SK-N-SH treated with all-trans-retinoic acid at 6 μM for 48 hours (cell line): ENCODE results near the gene CAB39L.

Source experiments
- ATAC-seq: fragments of 200-7000 bp; cut with Tn5 transposase; 3 replicates; pipeline ENCODE4 v1.9.1; 2020; ENCODE audit warnings: mild to moderate bottlenecking, moderate library complexity
- ARNTL ChIP-seq: fragments of 450-650 bp; formaldehyde crosslinking; IDR thresholded peaks from 2 replicates; pipeline ENCODE4 v1.5.0; 2020; ENCODE audit warnings: low read depth, mild to moderate bottlenecking, moderate library complexity, borderline replicate concordance
- BACH2 ChIP-seq: fragments of 250-450 bp; sonication (Bioruptor Pico); IDR thresholded peaks from 2 replicates; pipeline ENCODE4 v1.9.0; 2021; ENCODE audit warnings: mild to moderate bottlenecking, borderline replicate concordance
- CREB5 ChIP-seq: fragments of 250-450 bp; sonication (Bioruptor Pico); IDR thresholded peaks from 2 replicates; pipeline ENCODE4 v1.5.1; 2020; ENCODE audit warnings: low read depth, mild to moderate bottlenecking, moderate library complexity
- CSDC2 ChIP-seq: fragments of 250-450 bp; sonication (Bioruptor Pico); IDR thresholded peaks from 2 replicates; pipeline ENCODE4 v1.5.0; 2020; ENCODE audit warnings: mild to moderate bottlenecking, moderate library complexity
- CSRNP3 ChIP-seq: fragments of 250-450 bp; sonication (Bioruptor Pico); IDR thresholded peaks from 2 replicates; pipeline ENCODE4 v1.5.1; 2021; ENCODE audit warnings: mild to moderate bottlenecking, moderate library complexity
- ESRRG ChIP-seq: fragments of 250-450 bp; sonication (Bioruptor Pico); IDR thresholded peaks from 2 replicates; pipeline ENCODE4 v1.6.1; 2021; ENCODE audit warnings: mild to moderate bottlenecking
- GLIS3 ChIP-seq: fragments of 250-450 bp; sonication (Bioruptor Pico); IDR thresholded peaks from 2 replicates; pipeline ENCODE4 v1.5.0; 2020; ENCODE audit warnings: mild to moderate bottlenecking, moderate library complexity
- ISL1 ChIP-seq: fragments of 250-450 bp; sonication (Bioruptor Pico); IDR thresholded peaks from 2 replicates; pipeline ENCODE4 v2.1.2; 2022; ENCODE audit warnings: mild to moderate bottlenecking, moderate library complexity
- OSR1 ChIP-seq: fragments of 250-450 bp; sonication (Bioruptor Pico); IDR thresholded peaks from 2 replicates; pipeline ENCODE4 v1.8.0; 2022; ENCODE audit warnings: moderate library complexity, mild to moderate bottlenecking, inconsistent platforms
- PPARA ChIP-seq: fragments of 250-450 bp; sonication (Bioruptor Pico); IDR thresholded peaks from 2 replicates; pipeline ENCODE4 v1.5.0; 2020; ENCODE audit warnings: mild to moderate bottlenecking, borderline replicate concordance
- RARB ChIP-seq: fragments of 250-450 bp; sonication (Bioruptor Pico); IDR thresholded peaks from 2 replicates; pipeline ENCODE4 v1.8.0; 2021; ENCODE audit warnings: mild to moderate bottlenecking, moderate library complexity
- SNAI2 ChIP-seq: fragments of 250-450 bp; sonication (Bioruptor Pico); IDR thresholded peaks from 2 replicates; pipeline ENCODE4 v1.5.0; 2020; ENCODE audit warnings: mild to moderate bottlenecking, moderate library complexity
- TOX ChIP-seq: fragments of 250-450 bp; sonication (Bioruptor Pico); IDR thresholded peaks from 2 replicates; pipeline ENCODE4 v1.8.0; 2021; ENCODE audit warnings: mild to moderate bottlenecking, moderate library complexity, borderline replicate concordance
- ZC3H10 ChIP-seq: fragments of 250-450 bp; sonication (Bioruptor Pico); IDR thresholded peaks from 2 replicates; pipeline ENCODE4 v1.5.1; 2021; ENCODE audit warnings: mild to moderate bottlenecking, moderate library complexity
- ZFP3 ChIP-seq: fragments of 250-450 bp; sonication (Bioruptor Pico); IDR thresholded peaks from 2 replicates; pipeline ENCODE4 v1.5.0; 2020; ENCODE audit warnings: mild to moderate bottlenecking, moderate library complexity
- ZFP30 ChIP-seq: fragments of 450-650 bp; formaldehyde crosslinking; IDR thresholded peaks from 2 replicates; pipeline ENCODE4 v1.5.0; 2022; ENCODE audit warnings: mild to moderate bottlenecking, moderate library complexity
- ZNF565 ChIP-seq: fragments of 450-650 bp; formaldehyde crosslinking; conservative IDR thresholded peaks from 2 replicates; pipeline ENCODE4 v1.5.0; 2020; ENCODE audit warnings: low read depth, mild to moderate bottlenecking, moderate library complexity
- ZNF70 ChIP-seq: fragments of 450-650 bp; formaldehyde crosslinking; IDR thresholded peaks from 2 replicates; pipeline ENCODE4 v1.5.0; 2020; ENCODE audit warnings: mild to moderate bottlenecking, moderate library complexity
- ZNF8 ChIP-seq: fragments of 450-650 bp; formaldehyde crosslinking; IDR thresholded peaks from 2 replicates; pipeline ENCODE4 v1.5.0; 2020; ENCODE audit warnings: mild to moderate bottlenecking, moderate library complexity
- TF ChIP-seq, protein P1 (sequence below): fragments of 250-450 bp; sonication (Bioruptor Pico); IDR thresholded peaks from 2 replicates; pipeline ENCODE4 v1.8.0; 2021; ENCODE audit warnings: low read depth, mild to moderate bottlenecking, moderate library complexity, borderline replicate concordance
- TF ChIP-seq, protein P2 (sequence below): fragments of 250-450 bp; sonication (Bioruptor Pico); IDR thresholded peaks from 2 replicates; pipeline ENCODE4 v1.5.0; 2020; ENCODE audit warnings: mild to moderate bottlenecking, moderate library complexity

CAB39L gene

GRCh38 chr13:49343255-49343654, 100.6 kb downstream of the CAB39L start:
- TF ChIP-seq ZNF565 (CRISPR knock-in tag) (no peak), CSDC2 (CRISPR knock-in tag) (no peak), PPARA (CRISPR knock-in tag) (no peak), TOX (no peak), SNAI2 (CRISPR knock-in tag) (no peak), ZNF70 (CRISPR knock-in tag) (no peak), ESRRG (CRISPR knock-in tag) (no peak), ZC3H10 (CRISPR knock-in tag) (no peak), OSR1 (CRISPR knock-in tag) (no peak), ARNTL (CRISPR knock-in tag) (no peak), RARB (no peak), ZNF8 (CRISPR knock-in tag) (no peak), ISL1 (no peak), CSRNP3 (no peak), CREB5 (CRISPR knock-in tag) (no peak), ZFP3 (CRISPR knock-in tag) (no peak), BACH2 (CRISPR knock-in tag) (no peak)
- TF ChIP-seq, protein P1, sequence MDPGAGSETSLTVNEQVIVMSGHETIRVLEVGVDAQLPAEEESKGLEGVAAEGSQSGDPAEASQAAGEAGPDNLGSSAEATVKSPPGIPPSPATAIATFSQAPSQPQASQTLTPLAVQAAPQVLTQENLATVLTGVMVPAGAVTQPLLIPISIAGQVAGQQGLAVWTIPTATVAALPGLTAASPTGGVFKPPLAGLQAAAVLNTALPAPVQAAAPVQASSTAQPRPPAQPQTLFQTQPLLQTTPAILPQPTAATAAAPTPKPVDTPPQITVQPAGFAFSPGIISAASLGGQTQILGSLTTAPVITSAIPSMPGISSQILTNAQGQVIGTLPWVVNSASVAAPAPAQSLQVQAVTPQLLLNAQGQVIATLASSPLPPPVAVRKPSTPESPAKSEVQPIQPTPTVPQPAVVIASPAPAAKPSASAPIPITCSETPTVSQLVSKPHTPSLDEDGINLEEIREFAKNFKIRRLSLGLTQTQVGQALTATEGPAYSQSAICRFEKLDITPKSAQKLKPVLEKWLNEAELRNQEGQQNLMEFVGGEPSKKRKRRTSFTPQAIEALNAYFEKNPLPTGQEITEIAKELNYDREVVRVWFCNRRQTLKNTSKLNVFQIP: no peak
- ATAC-seq: no peak

DNA sequence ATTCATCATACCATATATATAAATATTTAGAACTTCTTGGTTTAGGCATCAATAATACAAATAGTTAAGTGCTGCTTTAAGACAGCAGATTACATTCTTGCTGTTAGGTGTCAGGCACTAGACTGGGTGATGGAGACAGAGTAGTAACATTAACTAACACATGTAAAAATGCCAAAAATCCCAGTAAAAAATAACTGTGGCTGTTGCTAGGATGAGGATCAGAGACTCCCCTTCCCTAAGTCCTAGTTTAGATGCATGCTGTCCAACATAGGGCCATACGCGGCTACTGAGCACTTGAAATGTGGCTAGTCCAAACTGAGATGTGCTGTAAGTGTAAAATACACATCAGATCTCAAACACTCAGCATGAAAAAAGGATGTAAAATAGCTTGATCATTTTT, 101.4 kb downstream of the CAB39L start:
- no peak for ATAC-seq
- no peak for TF ChIP-seq ISL1
- no peak for TF ChIP-seq OSR1 (CRISPR knock-in tag)
- TF ChIP-seq, protein P1: no peak
- no peak for TF ChIP-seq SNAI2 (CRISPR knock-in tag)
- no peak for TF ChIP-seq ZC3H10 (CRISPR knock-in tag)
- TF ChIP-seq CSRNP3: no peak
- TF ChIP-seq ZNF8 (CRISPR knock-in tag): no peak
- no peak for TF ChIP-seq RARB
- no peak for TF ChIP-seq GLIS3 (CRISPR knock-in tag)

- TF ChIP-seq ZC3H10 (CRISPR knock-in tag) (no peak), ZFP30 (CRISPR knock-in tag) (no peak), CSDC2 (CRISPR knock-in tag) (no peak), ZNF565 (CRISPR knock-in tag) (no peak), CSRNP3 (no peak), BACH2 (CRISPR knock-in tag) (no peak), ISL1 (no peak), ZFP3 (CRISPR knock-in tag) (no peak), PPARA (CRISPR knock-in tag) (no peak), ZNF70 (CRISPR knock-in tag) (no peak)
- TF ChIP-seq, protein P2, sequence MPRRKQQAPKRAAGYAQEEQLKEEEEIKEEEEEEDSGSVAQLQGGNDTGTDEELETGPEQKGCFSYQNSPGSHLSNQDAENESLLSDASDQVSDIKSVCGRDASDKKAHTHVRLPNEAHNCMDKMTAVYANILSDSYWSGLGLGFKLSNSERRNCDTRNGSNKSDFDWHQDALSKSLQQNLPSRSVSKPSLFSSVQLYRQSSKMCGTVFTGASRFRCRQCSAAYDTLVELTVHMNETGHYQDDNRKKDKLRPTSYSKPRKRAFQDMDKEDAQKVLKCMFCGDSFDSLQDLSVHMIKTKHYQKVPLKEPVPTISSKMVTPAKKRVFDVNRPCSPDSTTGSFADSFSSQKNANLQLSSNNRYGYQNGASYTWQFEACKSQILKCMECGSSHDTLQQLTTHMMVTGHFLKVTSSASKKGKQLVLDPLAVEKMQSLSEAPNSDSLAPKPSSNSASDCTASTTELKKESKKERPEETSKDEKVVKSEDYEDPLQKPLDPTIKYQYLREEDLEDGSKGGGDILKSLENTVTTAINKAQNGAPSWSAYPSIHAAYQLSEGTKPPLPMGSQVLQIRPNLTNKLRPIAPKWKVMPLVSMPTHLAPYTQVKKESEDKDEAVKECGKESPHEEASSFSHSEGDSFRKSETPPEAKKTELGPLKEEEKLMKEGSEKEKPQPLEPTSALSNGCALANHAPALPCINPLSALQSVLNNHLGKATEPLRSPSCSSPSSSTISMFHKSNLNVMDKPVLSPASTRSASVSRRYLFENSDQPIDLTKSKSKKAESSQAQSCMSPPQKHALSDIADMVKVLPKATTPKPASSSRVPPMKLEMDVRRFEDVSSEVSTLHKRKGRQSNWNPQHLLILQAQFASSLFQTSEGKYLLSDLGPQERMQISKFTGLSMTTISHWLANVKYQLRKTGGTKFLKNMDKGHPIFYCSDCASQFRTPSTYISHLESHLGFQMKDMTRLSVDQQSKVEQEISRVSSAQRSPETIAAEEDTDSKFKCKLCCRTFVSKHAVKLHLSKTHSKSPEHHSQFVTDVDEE (CRISPR knock-in tag): no peak
- no peak for ATAC-seq
These were observed 101.9 kb downstream of the CAB39L start for GRCh38 chr13:49341941-49342340.
